GM12801 (cell line): ENCODE data around the gene UPK1A.

ENCODE experiments used
- CTCF ChIP-seq: IDR thresholded peaks from one replicate; pipeline ENCODE4 v1.5.1; 2011; ENCODE audit warnings: control low read depth; ENCODE audit not compliant: insufficient read length; ENCODE audit errors: extremely low read depth

Gene UPK1A

GRCh38 chr19:35639863-35640262, 26.5 kb upstream of the UPK1A start:
- TF ChIP-seq CTCF: no peak

GRCh38 chr19:35641515-35642151, 24.7 kb upstream of the UPK1A start, which contains the start of gene ETV2:
Gene ETV2 (plus strand): TSS chr19:35641745. CDS start chr19:35642461, 716 bp downstream.
- TF ChIP-seq CTCF: no peak

GRCh38 chr19:35642312-35642711, 24.0 kb upstream of the UPK1A start:
- no peak for TF ChIP-seq CTCF

GRCh38 chr19:35642798-35643254, 23.5 kb upstream of the UPK1A start:
- TF ChIP-seq CTCF: no peak

GRCh38 chr19:35643255-35644205, 22.8 kb upstream of the UPK1A start:
- no peak for TF ChIP-seq CTCF

GRCh38 chr19:35644206-35644986, 21.9 kb upstream of the UPK1A start:
- TF ChIP-seq CTCF: no peak
